CD14-positive monocyte (primary cell): ENCODE results near the gene SCUBE1. TPM values are rescaled to one million over a fixed set of nuclear protein-coding genes. Genes with fewer than 3 reads are reported as not detected.

Experiments used
- DNase-seq, 3 donors: peaks; one replicate each; pipeline ENCODE4 v3.0.0-alpha.2; 2011 to 2022
- H2AFZ ChIP-seq: 2 replicates; pipeline ENCODE4 v1.6.0; 2012; ENCODE audit warnings: mild to moderate bottlenecking, low read depth, low read length, inconsistent platforms; ENCODE audit not compliant: insufficient read depth, poor library complexity, severe bottlenecking
- H3K27ac ChIP-seq, 2 donors: 1 replicate in 1 of 2; 2 replicates in 1 of 2; pipeline ENCODE4 v1.5.1; 2012 to 2013; ENCODE audit warnings: low read length in 2 of 2, control low read depth in 1 of 2, inconsistent platforms in 1 of 2, low read depth in 1 of 2, mild to moderate bottlenecking in 1 of 2
- H3K27me3 ChIP-seq, 2 donors: one replicate each; pipeline versions ENCODE4 v1.6.0 to v1.6.1; 2011 to 2013; ENCODE audit warnings: low read length in 2 of 2; ENCODE audit not compliant: control insufficient read depth in 2 of 2, insufficient read depth in 2 of 2
- H3K36me3 ChIP-seq, 2 donors: replicated peaks in 1 of 2; 1 replicate in 1 of 2; 2 replicates in 1 of 2; pipeline versions ENCODE4 v1.5.1 to v1.6.1; 2012 to 2013; ENCODE audit warnings: low read length in 2 of 2, control low read depth in 1 of 2, inconsistent platforms in 1 of 2, mild to moderate bottlenecking in 1 of 2; ENCODE audit not compliant: insufficient read depth in 2 of 2, control insufficient read depth in 1 of 2
- H3K4me1 ChIP-seq, 2 donors: 1 replicate in 1 of 2; 2 replicates in 1 of 2; pipeline versions ENCODE4 v1.5.1 to v1.6.1; 2012 to 2013; ENCODE audit warnings: low read length in 2 of 2, control low read depth in 1 of 2, inconsistent platforms in 1 of 2, mild to moderate bottlenecking in 1 of 2, moderate library complexity in 1 of 2; ENCODE audit not compliant: insufficient read depth in 2 of 2, control insufficient read depth in 1 of 2
- H3K4me2 ChIP-seq: replicated peaks from 2 replicates; pipeline ENCODE3; 2012; ENCODE audit warnings: low read length, moderate library complexity, mild to moderate bottlenecking; ENCODE audit not compliant: poor library complexity, severe bottlenecking; ENCODE audit errors: extremely low read depth
- H3K4me3 ChIP-seq, 3 experiments: fragments of 200-600 bp in 1 of 3; sonication (generic) in 1 of 3; replicated peaks in 1 of 3; 1 replicate in 2 of 3; 2 replicates in 1 of 3; pipeline ENCODE4 v1.5.1; 2011 to 2013; ENCODE audit warnings: low read length in 3 of 3, mild to moderate bottlenecking in 3 of 3, control low read depth in 2 of 3, low read depth in 2 of 3, inconsistent platforms in 1 of 3, moderate library complexity in 1 of 3
- H3K79me2 ChIP-seq: 2 replicates; pipeline ENCODE4 v1.6.0; 2012; ENCODE audit warnings: mild to moderate bottlenecking, control low read depth, inconsistent platforms, low read length, moderate library complexity; ENCODE audit not compliant: insufficient read depth
- H3K9ac ChIP-seq: 2 replicates; pipeline ENCODE4 v1.6.0; 2017; ENCODE audit warnings: low read length, mild to moderate bottlenecking; ENCODE audit not compliant: insufficient read depth, poor library complexity, severe bottlenecking
- H3K9me3 ChIP-seq, 2 donors: replicated peaks in 1 of 2; 1 replicate in 1 of 2; 2 replicates in 1 of 2; pipeline versions ENCODE4 v1.5.1 to v1.6.1; 2012 to 2013; ENCODE audit warnings: low read length in 2 of 2, control low read depth in 1 of 2; ENCODE audit not compliant: control insufficient read depth in 1 of 2, insufficient read depth in 1 of 2
- H4K20me1 ChIP-seq: 2 replicates; pipeline ENCODE4 v1.6.0; 2012; ENCODE audit warnings: mild to moderate bottlenecking, low read length, control low read depth, moderate library complexity; ENCODE audit not compliant: insufficient read depth
- H3K27ac Mint-ChIP-seq, 7 donors: one replicate each; pipeline ENCODE4 v1.8.0; 2020; ENCODE audit warnings: mild to moderate bottlenecking in 7 of 7, mixed read lengths in 7 of 7, moderate library complexity in 6 of 7, inconsistent platforms in 2 of 7
- H3K27me3 Mint-ChIP-seq, 3 donors: one replicate each; pipeline ENCODE4 v1.8.0; 2021 to 2022; ENCODE audit warnings: low read depth in 3 of 3, mild to moderate bottlenecking in 3 of 3, mixed read lengths in 3 of 3, moderate library complexity in 3 of 3, inconsistent platforms in 1 of 3
- H3K36me3 Mint-ChIP-seq, 2 donors: one replicate each; pipeline ENCODE4 v1.8.0; 2020; ENCODE audit warnings: mixed read lengths in 2 of 2, inconsistent platforms in 1 of 2, mild to moderate bottlenecking in 1 of 2
- H3K4me1 Mint-ChIP-seq: one replicate; pipeline ENCODE4 v1.8.0; 2020; ENCODE audit warnings: mild to moderate bottlenecking, mixed read lengths
- H3K4me3 Mint-ChIP-seq, 2 donors: one replicate each; pipeline ENCODE4 v1.8.0; 2020; ENCODE audit warnings: mild to moderate bottlenecking in 2 of 2, mixed read lengths in 2 of 2, moderate library complexity in 1 of 2
- H3K9me3 Mint-ChIP-seq, 7 donors: one replicate each; pipeline ENCODE4 v1.8.0; 2020 to 2022; ENCODE audit warnings: mixed read lengths in 7 of 7, mild to moderate bottlenecking in 6 of 7, moderate library complexity in 6 of 7, inconsistent platforms in 2 of 7
- CTCF ChIP-seq: fragments of 200-600 bp; IDR thresholded peaks from one replicate; pipeline ENCODE4 v1.8.0; 2022; ENCODE audit warnings: antibody characterized with exemption, mild to moderate bottlenecking
- WGBS: methylation state at CpG from one replicate; pipeline ENCODE4 v1.1.5; 2013; ENCODE audit warnings: missing lambda C conversion rate; ENCODE audit not compliant: insufficient coverage; 5-methylcytosine and 5-hydroxymethylcytosine counted together
- intact Hi-C, 2 donors: fragments of 100-400 bp; cut with micrococcal nuclease; formaldehyde crosslinking; loops; one replicate each; pipeline versions ENCODE4 v1.15.0 to v1.15.1; 2023
- polyA plus RNA-seq, 3 donors: library from polyadenylated mRNA; depleted of rRNA in 1 of 3; unstranded in 2 of 3; stranded (reverse) in 1 of 3; fragments of 300-500 nt in 2 of 3; fragments of >200 nt in 1 of 3; fragmentation: Illumina TruSeq in 2 of 3; gene quantifications; 1 replicate in 2 of 3; 2 replicates in 1 of 3; pipeline ENCODE4 v1.2.3, GENCODE V29; 2012 to 2021

Gene SCUBE1
- polyA plus RNA-seq, 3 donors: 0.20 to 0.32 (median 0.26) TPM

- intact Hi-C loops: no loop called here
- Mint-ChIP-seq H3K4me1 (no peaks in the 10 kb centered on the region), H3K27ac (no peak overlapping the region), H3K36me3 (no peaks in the 10 kb centered on the region), H3K9me3 (peaks cover 0 to 4% (median 0%) of the 10 kb centered on the region in 7 donors), H3K27me3 (peaks cover under 1 to 11% (median 7%) of the 10 kb centered on the region in 3 donors), H3K4me3 (no peak overlapping the region)
- no peak overlapping the region for H3K27ac ChIP-seq
- WGBS: 93% methylated on average over 7 of the region's 9 CpGs
- no peak for TF ChIP-seq CTCF
- H2AFZ ChIP-seq: no peak overlapping the region
- H3K4me1 ChIP-seq: no peaks in the 10 kb centered on the region
- H3K79me2 ChIP-seq: no peaks in the 10 kb centered on the region
- H3K4me2 ChIP-seq: no peak overlapping the region
- H3K9me3 ChIP-seq: no peaks in the 10 kb centered on the region
- no peaks in the 10 kb centered on the region for H3K36me3 ChIP-seq
- H3K27me3 ChIP-seq: no peaks in the 10 kb centered on the region
- H4K20me1 ChIP-seq: no peaks in the 10 kb centered on the region
- no peak overlapping the region for H3K4me3 ChIP-seq
- DNase-seq: no peak
- no peak overlapping the region for H3K9ac ChIP-seq
Measured at GRCh38 chr22:43198936-43199335, 144.2 kb downstream of the SCUBE1 start.

GRCh38 chr22:43198126-43198525 is 145.0 kb downstream of the SCUBE1 start:
- Histone ChIP-seq H2AFZ (no peak overlapping the region), H3K27ac (no peak overlapping the region), H3K27me3 (no peaks in the 10 kb centered on the region), H3K9ac (no peak overlapping the region), H3K9me3 (no peaks in the 10 kb centered on the region), H4K20me1 (no peaks in the 10 kb centered on the region), H3K4me2 (no peak overlapping the region), H3K79me2 (no peaks in the 10 kb centered on the region), H3K4me1 (no peaks in the 10 kb centered on the region), H3K36me3 (no peaks in the 10 kb centered on the region), H3K4me3 (no peak overlapping the region)
- Mint-ChIP-seq H3K27me3 (peaks cover 7 to 11% (median 8%) of the 10 kb centered on the region in 3 donors), H3K4me1 (no peaks in the 10 kb centered on the region), H3K9me3 (peaks cover 0 to 4% (median 0%) of the 10 kb centered on the region in 7 donors), H3K4me3 (no peak overlapping the region), H3K36me3 (no peaks in the 10 kb centered on the region), H3K27ac (no peak overlapping the region)
- no peak for TF ChIP-seq CTCF
- no peak for DNase-seq
- intact Hi-C loops: no loop called here
- 90% methylated on average over 2 of the region's 5 CpGs for WGBS
